Measurements from ENCODE around the gene CNTNAP2.
"Not testable (repeated sequence)": the region's sequence is repeated elsewhere in the genome, so short reads cannot be mapped to it uniquely, and the experiment has no call there.

CNTNAP2 gene

GRCh38 chr7:147023440-147023839 is 906.8 kb downstream of the CNTNAP2 start:
- no peak for DNase-seq (ENCODE audit: low read depth)

- no peak for DNase-seq (ENCODE audit: low read depth)
Observed at GRCh38 chr7:147029953-147030352, 913.4 kb downstream of the CNTNAP2 start.

- DNase-seq (ENCODE audit: low read depth), result no peak
Observed at GRCh38 chr7:147033641-147034040, 917.0 kb downstream of the CNTNAP2 start.

- no peak for DNase-seq (ENCODE audit: low read depth)
Observed at GRCh38 chr7:147041438-147041837, 924.8 kb downstream of the CNTNAP2 start.

GRCh38 chr7:147044941-147045340 is 928.3 kb downstream of the CNTNAP2 start:
- DNase-seq (ENCODE audit: low read depth), result no peak

- DNase-seq (ENCODE audit: low read depth), result peak; percentile 34
Observed at GRCh38 chr7:147047696-147048095, 931.1 kb downstream of the CNTNAP2 start.

- no peak for DNase-seq (ENCODE audit: low read depth)
Observed at GRCh38 chr7:147048864-147049263, 932.3 kb downstream of the CNTNAP2 start.

GRCh38 chr7:147052818-147053217 is 936.2 kb downstream of the CNTNAP2 start:
- DNase-seq (ENCODE audit: low read depth), result no peak

- no peak for DNase-seq (ENCODE audit: low read depth)
Observed at GRCh38 chr7:147053746-147054145, 937.1 kb downstream of the CNTNAP2 start.

- DNase-seq (ENCODE audit: low read depth), result no peak
Observed at GRCh38 chr7:147060070-147060469, 943.5 kb downstream of the CNTNAP2 start.

- no peak for DNase-seq (ENCODE audit: low read depth)
Observed at GRCh38 chr7:147062897-147063296, 946.3 kb downstream of the CNTNAP2 start.

- DNase-seq (ENCODE audit: low read depth), result no peak
Observed at GRCh38 chr7:147068842-147069241, 952.2 kb downstream of the CNTNAP2 start.

- no peak for DNase-seq (ENCODE audit: low read depth)
Observed at GRCh38 chr7:147069771-147070170, 953.2 kb downstream of the CNTNAP2 start.

GRCh38 chr7:147070886-147071285 is 954.3 kb downstream of the CNTNAP2 start:
- no peak for DNase-seq (ENCODE audit: low read depth)

GRCh38 chr7:147071536-147071935 is 954.9 kb downstream of the CNTNAP2 start:
- DNase-seq (ENCODE audit: low read depth), result no peak

GRCh38 chr7:147078312-147078711 is 961.7 kb downstream of the CNTNAP2 start:
- no peak for DNase-seq (ENCODE audit: low read depth)

GRCh38 chr7:147079083-147079482 is 962.5 kb downstream of the CNTNAP2 start:
- no peak for DNase-seq (ENCODE audit: low read depth)

GRCh38 chr7:147079921-147080420 is 963.4 kb downstream of the CNTNAP2 start:
- no peak for DNase-seq (ENCODE audit: low read depth)

GRCh38 chr7:147081117-147081516 is 964.5 kb downstream of the CNTNAP2 start:
- DNase-seq (ENCODE audit: low read depth), result peak; percentile 11

GRCh38 chr7:147089051-147089461 is 972.5 kb downstream of the CNTNAP2 start:
- DNase-seq (ENCODE audit: low read depth), result peak; percentile 21

GRCh38 chr7:147089608-147090007 is 973.0 kb downstream of the CNTNAP2 start:
- DNase-seq (ENCODE audit: low read depth), result no peak

- no peak for DNase-seq (ENCODE audit: low read depth)
Observed at GRCh38 chr7:147096629-147097028, 980.0 kb downstream of the CNTNAP2 start.

- DNase-seq (ENCODE audit: low read depth), result no peak
Observed at GRCh38 chr7:147103224-147103623, 986.6 kb downstream of the CNTNAP2 start.

GRCh38 chr7:147106746-147107145 is 990.1 kb downstream of the CNTNAP2 start:
- DNase-seq (ENCODE audit: low read depth), result no peak

GRCh38 chr7:147114525-147114924 is 997.9 kb downstream of the CNTNAP2 start:
- DNase-seq (ENCODE audit: low read depth), result not testable (repeated sequence)

Data from stromal cell of bone marrow (primary cell).